Epithelial cell of esophagus (primary cell): ENCODE measurements around the gene TMEM270.

Experiments used
- DNase-seq: peaks from one replicate; pipeline ENCODE4 v3.0.0; 2010; ENCODE audit warnings: low read depth
- H3K4me3 ChIP-seq: 2 replicates; pipeline ENCODE4 v1.5.1; 2011; ENCODE audit warnings: mild to moderate bottlenecking, low read length, control low read depth
- CTCF ChIP-seq: IDR thresholded peaks from 2 replicates; pipeline ENCODE4 v1.5.1; 2011; ENCODE audit warnings: low read depth, mild to moderate bottlenecking, low read length, control low read depth, inconsistent platforms; ENCODE audit not compliant: insufficient read depth; ENCODE audit errors: missing control alignments

TMEM270 gene

DNA sequence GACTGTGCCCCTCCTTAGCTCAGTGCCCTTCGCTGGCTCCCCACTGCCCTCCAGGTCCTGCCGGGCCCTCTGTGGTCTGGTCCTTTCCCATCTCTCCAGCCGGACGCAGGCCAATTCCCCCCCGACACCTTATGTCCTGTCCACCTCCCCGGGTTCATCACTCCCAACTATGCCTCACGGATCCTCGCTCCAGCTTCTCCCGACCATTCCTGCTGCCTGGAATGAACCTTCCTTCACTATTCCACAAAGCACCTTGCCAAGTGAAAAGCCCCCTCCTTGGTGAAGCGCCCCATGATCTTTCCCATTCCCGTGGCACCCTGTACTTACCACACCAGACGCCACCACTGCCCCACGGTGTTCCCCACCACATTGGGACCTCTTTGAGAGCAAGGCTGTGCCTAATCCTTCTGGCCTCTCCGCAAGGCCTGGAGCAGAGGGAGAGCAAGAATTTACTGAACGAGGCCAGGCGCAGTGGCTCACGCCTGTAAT is 47.2 kb downstream of the TMEM270 start:
- no peak overlapping the region for H3K4me3 ChIP-seq
- DNase-seq, result no peak
- TF ChIP-seq CTCF, result no peak

- no peak overlapping the region for H3K4me3 ChIP-seq
- no peak for TF ChIP-seq CTCF
- DNase-seq, result no peak
Measured at GRCh38 chr7:73909051-73909941, 48.3 kb downstream of the TMEM270 start.

DNA sequence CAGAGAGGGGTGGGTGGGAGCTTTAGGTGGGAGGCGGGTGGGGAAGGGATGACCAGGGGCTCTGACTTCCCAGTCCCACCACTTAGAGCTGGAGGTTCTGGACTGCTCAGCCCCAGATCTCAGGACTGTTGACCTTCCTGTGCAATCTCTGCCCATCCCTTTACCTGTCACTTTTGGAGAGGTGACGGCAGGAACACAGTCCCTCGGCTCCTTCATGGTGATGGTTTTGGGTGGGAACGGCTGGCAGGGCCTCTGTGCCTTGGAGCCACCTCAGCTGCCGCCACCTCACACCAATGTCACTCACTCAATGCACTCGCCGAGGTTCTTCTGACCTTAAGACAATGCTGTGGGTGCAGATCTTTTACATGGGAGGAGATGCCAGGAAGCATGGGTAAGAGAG is 49.0 kb downstream of the TMEM270 start:
- H3K4me3 ChIP-seq, result no peak overlapping the region
- DNase-seq, result no peak
- TF ChIP-seq CTCF, result no peak

- DNase-seq, result no peak
- no peak for TF ChIP-seq CTCF
- H3K4me3 ChIP-seq, result no peak overlapping the region
Measured at GRCh38 chr7:73912223-73912622, 51.3 kb downstream of the TMEM270 start.
